ENCODE data around the gene SLC25A36. TPM values are rescaled to one million over a fixed set of nuclear protein-coding genes. Genes with fewer than 3 reads are reported as not detected.
A peak's percentile ranks its signal among the peaks of the same experiment; 100 is the strongest.

The SLC25A36 gene
- total RNA-seq, 3 donors from 2014 or later (not counting 1 experiment from before 2014, with no cell fraction given) = 107 to 127 (median 126) TPM

- peak overlapping the region; percentile 88 for H3K27ac ChIP-seq (ENCODE audit: low read length)
Observed at GRCh38 chr3:140941090-140941433, 574 bp upstream of the SLC25A36 start.

GRCh38 chr3:140942221-140943104, 827 bp downstream of the SLC25A36 start:
- no peak for TF ChIP-seq CTCF (IDR thresholded peaks at IDR 0.05)
- no peaks in the 10 kb centered on the region for H3K36me3 Mint-ChIP-seq
- no peaks in the 10 kb centered on the region for H3K9me3 Mint-ChIP-seq
- Histone ChIP-seq H3K27ac (ENCODE audit: low read length) (peak overlapping the region; percentile 88), H3K4me3 (ENCODE audit: low read length) (peak overlapping the region; percentile 92), H3K27me3 (ENCODE audit: control insufficient read depth, insufficient read depth, low read length) (no peaks in the 10 kb centered on the region), H3K36me3 (ENCODE audit: control insufficient read depth, insufficient read depth, low read length) (no peaks in the 10 kb centered on the region), H3K4me1 (ENCODE audit: control insufficient read depth, insufficient read depth, low read length) (no peaks in the 10 kb centered on the region), H3K9me3 (ENCODE audit: control insufficient read depth, insufficient read depth, low read length) (no peaks in the 10 kb centered on the region)
- WGBS (ENCODE audit: insufficient coverage) = under 1% methylated on average over 56 of the region's 56 CpGs
- H3K27me3 Mint-ChIP-seq (ENCODE audit: low read depth in 2 of 2) = peaks cover 0 to 5% of the 10 kb centered on the region in 2 donors
- intact Hi-C loops (cut with micrococcal nuclease) = no loop called here
- H3K4me3 Mint-ChIP-seq = peak overlapping the region; percentile 96
- peaks cover 46 to 58% of the 10 kb centered on the region in 2 donors for H3K4me1 Mint-ChIP-seq
- peak overlapping the region; percentile 94 to 99 for H3K27ac Mint-ChIP-seq
- peak; percentile 51 to 62 for DNase-seq
- ATAC-seq = peak in 2 of 3 donors; percentile 18 to 19

More at GRCh38 chr3:140941090-140941433, 574 bp upstream of the SLC25A36 start:
- ATAC-seq (no peak), DNase-seq (no peak)
- Histone ChIP-seq H3K27me3 (ENCODE audit: control insufficient read depth, insufficient read depth, low read length) (no peaks in the 10 kb centered on the region), H3K9me3 (ENCODE audit: control insufficient read depth, insufficient read depth, low read length) (no peaks in the 10 kb centered on the region), H3K36me3 (ENCODE audit: control insufficient read depth, insufficient read depth, low read length) (no peaks in the 10 kb centered on the region), H3K4me1 (ENCODE audit: control insufficient read depth, insufficient read depth, low read length) (no peaks in the 10 kb centered on the region), H3K4me3 (ENCODE audit: low read length) (peak overlapping the region; percentile 92)
- H3K9me3 Mint-ChIP-seq = no peaks in the 10 kb centered on the region
- peaks cover 6 to 11% of the 10 kb centered on the region in 2 donors for H3K27me3 Mint-ChIP-seq (ENCODE audit: low read depth in 2 of 2)
- peak overlapping the region; percentile 96 for H3K4me3 Mint-ChIP-seq
- TF ChIP-seq CTCF (IDR thresholded peaks at IDR 0.05) = no peak
- peak overlapping the region; percentile 94 to 99 for H3K27ac Mint-ChIP-seq
- intact Hi-C loops (cut with micrococcal nuclease) = loop anchor here (1.0 kb wide), 1 partner anchor 32 kb away; no protein-coding TSS in a partner anchor
- WGBS (ENCODE audit: insufficient coverage) = 52% methylated on average over 4 of the region's 5 CpGs
- no peaks in the 10 kb centered on the region for H3K36me3 Mint-ChIP-seq
- H3K4me1 Mint-ChIP-seq = peaks cover 32 to 47% of the 10 kb centered on the region in 2 donors

GRCh38 chr3:140943781-140944552, 2.3 kb downstream of the SLC25A36 start:
- ATAC-seq = no peak
- WGBS (ENCODE audit: insufficient coverage) = 87% methylated on average over 3 of the region's 5 CpGs
- no peaks in the 10 kb centered on the region for H3K4me1 ChIP-seq (ENCODE audit: control insufficient read depth, insufficient read depth, low read length)

More at GRCh38 chr3:140943781-140944552, 2.3 kb downstream of the SLC25A36 start:
- DNase-seq = no peak
- no peak for TF ChIP-seq CTCF (IDR thresholded peaks at IDR 0.05)
- no peak overlapping the region for H3K4me3 ChIP-seq (ENCODE audit: low read length)
- Mint-ChIP-seq H3K4me3 (peak overlapping the region; percentile 96), H3K9me3 (no peaks in the 10 kb centered on the region), H3K36me3 (no peaks in the 10 kb centered on the region), H3K27me3 (ENCODE audit: low read depth in 2 of 2) (no peaks in the 10 kb centered on the region), H3K4me1 (peaks cover 52 to 62% of the 10 kb centered on the region in 2 donors), H3K27ac (peak overlapping the region; percentile 94 to 99)
- H3K27ac ChIP-seq (ENCODE audit: low read length) = no peak overlapping the region
- H3K36me3 ChIP-seq (ENCODE audit: control insufficient read depth, insufficient read depth, low read length) = no peaks in the 10 kb centered on the region
- no peaks in the 10 kb centered on the region for H3K27me3 ChIP-seq (ENCODE audit: control insufficient read depth, insufficient read depth, low read length)
- no peaks in the 10 kb centered on the region for H3K9me3 ChIP-seq (ENCODE audit: control insufficient read depth, insufficient read depth, low read length)
- intact Hi-C loops (cut with micrococcal nuclease) = no loop called here
